Stimulated activated naive CD8-positive, alpha-beta T cell treated with anti-CD3 and anti-CD28 coated beads, Interleukin-15, Interleukin-2, amounts not matched to agents 100 ng/mL and 50 ng/mL, for 24 hours (primary cell): ENCODE data around the gene GRK5.
A peak's percentile ranks its signal among the peaks of the same experiment; 100 is the strongest.

Source experiments
- H3K27ac Mint-ChIP-seq: one replicate; pipeline ENCODE4 v1.8.0; 2021; ENCODE audit warnings: mild to moderate bottlenecking, mixed read lengths
- H3K27me3 Mint-ChIP-seq: one replicate; pipeline ENCODE4 v1.8.0; 2021; ENCODE audit warnings: mixed read lengths
- H3K36me3 Mint-ChIP-seq: one replicate; pipeline ENCODE4 v1.8.0; 2021; ENCODE audit warnings: low read depth, mixed read lengths
- H3K4me1 Mint-ChIP-seq: one replicate; pipeline ENCODE4 v1.8.0; 2021; ENCODE audit warnings: low read depth, mixed read lengths
- H3K4me3 Mint-ChIP-seq: one replicate; pipeline ENCODE4 v1.8.0; 2021; ENCODE audit warnings: mild to moderate bottlenecking, mixed read lengths
- H3K9me3 Mint-ChIP-seq: one replicate; pipeline ENCODE4 v1.8.0; 2021; ENCODE audit warnings: mixed read lengths

GRK5 gene

DNA sequence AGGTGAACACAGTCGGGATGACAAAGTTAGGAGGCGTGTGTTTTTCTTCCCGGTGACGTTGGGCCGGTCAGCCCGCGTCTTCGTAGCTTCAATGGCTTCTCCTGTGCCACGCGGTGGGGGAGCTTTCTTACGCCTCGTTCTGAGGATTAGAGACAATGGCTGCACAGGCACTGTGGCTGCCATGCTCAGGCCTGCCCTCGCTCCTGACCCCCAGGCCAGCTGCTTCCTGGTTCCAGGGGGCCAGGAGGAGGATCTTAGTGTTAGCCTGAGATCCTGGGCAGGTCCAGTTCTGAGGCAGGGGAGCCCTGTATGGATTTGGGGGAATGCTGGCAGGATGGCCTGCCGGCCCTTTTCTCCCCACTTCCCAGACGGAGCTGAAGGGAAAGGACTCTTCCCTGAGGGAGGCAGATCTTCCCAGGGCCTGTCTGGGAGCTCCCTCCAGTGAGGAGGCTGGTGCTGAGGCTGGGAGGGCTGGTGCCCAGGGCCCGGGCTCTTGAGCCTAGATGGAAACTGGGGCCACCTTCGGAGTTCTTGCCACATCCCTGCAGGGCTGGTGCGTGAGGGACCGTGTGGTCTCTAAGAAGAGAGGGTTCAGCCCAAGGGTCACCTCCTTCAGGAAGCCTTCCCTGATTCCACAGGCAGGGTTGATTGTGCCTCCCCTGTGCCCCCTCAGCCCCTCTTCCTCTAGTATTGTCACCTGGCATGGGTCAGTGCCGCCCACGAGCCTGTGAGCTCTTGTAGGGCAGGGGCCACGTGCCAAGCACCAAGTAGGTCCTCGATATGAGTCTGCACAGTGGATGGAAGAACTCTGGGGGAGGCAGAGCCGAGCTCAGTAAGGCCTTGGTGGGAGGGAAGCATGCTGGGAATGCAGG lies 101.4 kb downstream of the GRK5 start:
- Mint-ChIP-seq H3K4me1 (peaks cover 90% of the 10 kb centered on the region), H3K36me3 (peaks cover 6% of the 10 kb centered on the region), H3K27me3 (peaks cover 15% of the 10 kb centered on the region), H3K4me3 (no peak overlapping the region), H3K27ac (no peak overlapping the region), H3K9me3 (peaks cover 5% of the 10 kb centered on the region)

DNA sequence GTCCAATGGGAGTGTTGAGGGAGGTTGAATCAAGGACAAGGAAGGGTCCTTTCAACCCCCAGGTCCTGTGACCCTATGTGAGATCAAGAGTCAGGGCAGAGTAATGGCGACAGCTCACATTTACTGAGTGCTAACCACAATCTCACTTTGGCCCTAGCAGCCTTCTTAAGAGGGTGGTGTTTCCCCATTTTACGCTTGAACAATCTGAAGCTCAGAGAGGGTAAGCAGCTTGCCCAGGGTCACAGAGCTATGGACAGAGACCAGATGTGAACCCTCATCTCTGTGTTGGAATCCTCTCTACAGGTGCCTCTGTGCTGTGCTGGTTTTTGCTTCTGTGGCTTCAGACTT lies 102.0 kb downstream of the GRK5 start:
- H3K36me3 Mint-ChIP-seq: peaks cover 6% of the 10 kb centered on the region
- peaks cover 90% of the 10 kb centered on the region for H3K4me1 Mint-ChIP-seq
- peaks cover 15% of the 10 kb centered on the region for H3K27me3 Mint-ChIP-seq
- no peak overlapping the region for H3K27ac Mint-ChIP-seq
- peaks cover 5% of the 10 kb centered on the region for H3K9me3 Mint-ChIP-seq
- no peak overlapping the region for H3K4me3 Mint-ChIP-seq

DNA sequence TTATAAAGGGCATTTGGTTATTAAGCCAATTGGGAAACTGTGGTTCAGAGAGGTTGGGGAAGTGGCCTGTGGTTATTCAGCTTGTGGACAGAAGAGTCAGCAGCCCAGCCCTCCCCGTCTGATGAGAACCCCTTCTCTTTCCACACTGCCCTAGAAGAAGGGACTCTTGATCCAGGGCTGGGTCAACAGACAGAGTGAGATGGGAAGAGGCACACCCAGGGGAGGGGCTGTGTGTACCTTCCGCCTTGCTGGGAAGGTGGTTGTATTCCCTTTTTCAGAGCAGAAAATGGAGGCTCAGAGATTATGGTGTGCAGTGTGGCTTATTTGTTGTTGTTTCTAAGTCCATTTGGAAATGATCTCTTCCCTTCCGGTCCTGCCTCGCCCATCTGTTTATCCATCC lies 103.4 kb downstream of the GRK5 start:
- H3K4me1 Mint-ChIP-seq: peaks cover 90% of the 10 kb centered on the region
- no peak overlapping the region for H3K27ac Mint-ChIP-seq
- H3K4me3 Mint-ChIP-seq: no peak overlapping the region
- peaks cover 6% of the 10 kb centered on the region for H3K36me3 Mint-ChIP-seq
- H3K27me3 Mint-ChIP-seq: peaks cover 15% of the 10 kb centered on the region
- H3K9me3 Mint-ChIP-seq: peaks cover 5% of the 10 kb centered on the region

DNA sequence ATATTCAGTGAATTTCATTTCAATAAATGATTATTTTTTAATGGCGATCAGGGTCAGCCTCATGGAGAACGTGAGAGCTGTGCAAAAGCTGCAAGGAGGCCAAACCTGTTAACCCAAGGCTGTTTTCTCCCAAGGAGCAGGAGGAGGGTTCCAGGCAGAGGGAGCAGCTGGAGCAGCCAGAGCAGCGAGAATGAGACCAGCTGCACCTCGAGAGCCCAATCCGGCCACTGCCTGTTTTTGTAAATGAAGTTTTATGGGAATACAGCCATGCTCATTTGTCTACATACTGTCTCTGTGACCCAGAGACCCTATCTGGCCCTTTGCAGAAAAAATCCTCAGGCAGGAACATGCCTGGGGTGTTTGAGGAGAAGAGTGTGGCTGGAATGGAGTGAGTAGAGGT lies 104.9 kb downstream of the GRK5 start:
- peaks cover 15% of the 10 kb centered on the region for H3K27me3 Mint-ChIP-seq
- peaks cover 5% of the 10 kb centered on the region for H3K9me3 Mint-ChIP-seq
- peak overlapping the region; percentile 45 for H3K4me3 Mint-ChIP-seq
- peak overlapping the region; percentile 89 for H3K27ac Mint-ChIP-seq
- peaks cover 90% of the 10 kb centered on the region for H3K4me1 Mint-ChIP-seq
- H3K36me3 Mint-ChIP-seq: peaks cover 6% of the 10 kb centered on the region

DNA sequence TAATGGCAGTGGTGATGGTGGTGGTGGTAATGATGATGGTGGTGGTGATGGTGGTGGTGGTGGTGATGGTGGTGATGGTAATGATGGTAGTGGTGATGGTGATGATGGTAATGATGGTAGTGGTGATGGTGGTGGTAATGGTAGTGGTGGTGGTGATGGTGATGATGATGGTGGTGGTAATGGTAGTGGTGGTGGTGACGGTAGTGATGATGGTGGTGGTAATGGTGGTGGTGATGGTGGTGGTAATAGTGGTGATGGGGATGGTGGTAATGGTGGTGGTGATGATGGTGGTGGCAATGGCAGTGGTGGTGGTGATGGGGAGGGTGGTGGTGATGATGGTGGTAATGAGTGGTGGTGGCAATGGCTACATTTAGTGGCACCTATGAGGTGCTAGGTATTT lies 105.7 kb downstream of the GRK5 start:
- H3K4me3 Mint-ChIP-seq: peak overlapping the region; percentile 74
- peaks cover 6% of the 10 kb centered on the region for H3K36me3 Mint-ChIP-seq
- peak overlapping the region; percentile 89 for H3K27ac Mint-ChIP-seq
- H3K27me3 Mint-ChIP-seq: peaks cover 15% of the 10 kb centered on the region
- H3K9me3 Mint-ChIP-seq: peaks cover 5% of the 10 kb centered on the region
- H3K4me1 Mint-ChIP-seq: peaks cover 90% of the 10 kb centered on the region

DNA sequence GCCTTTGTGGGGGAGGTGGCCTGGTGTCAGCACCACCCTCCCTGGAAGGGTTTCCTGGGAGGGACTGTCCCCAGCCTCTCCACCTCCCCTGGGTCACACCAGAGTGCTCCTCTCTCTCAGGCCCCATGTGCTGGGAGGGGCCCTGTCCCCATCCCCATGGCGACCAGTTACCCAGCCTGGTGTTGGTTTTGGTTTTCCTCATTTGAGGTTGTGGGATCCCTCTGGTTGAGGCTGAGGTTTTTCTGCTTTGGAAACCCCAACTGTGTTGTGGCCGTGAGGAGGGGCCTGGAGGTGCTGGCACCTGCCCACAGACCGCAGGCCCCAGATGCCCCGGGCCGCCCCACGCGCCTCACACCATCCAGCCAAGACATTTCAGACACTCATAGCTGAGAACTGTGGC lies 106.3 kb downstream of the GRK5 start:
- peak overlapping the region; percentile 89 for H3K27ac Mint-ChIP-seq
- peaks cover 5% of the 10 kb centered on the region for H3K9me3 Mint-ChIP-seq
- H3K4me1 Mint-ChIP-seq: peaks cover 88% of the 10 kb centered on the region
- peak overlapping the region; percentile 74 for H3K4me3 Mint-ChIP-seq
- H3K27me3 Mint-ChIP-seq: peaks cover 16% of the 10 kb centered on the region
- peaks cover 6% of the 10 kb centered on the region for H3K36me3 Mint-ChIP-seq

DNA sequence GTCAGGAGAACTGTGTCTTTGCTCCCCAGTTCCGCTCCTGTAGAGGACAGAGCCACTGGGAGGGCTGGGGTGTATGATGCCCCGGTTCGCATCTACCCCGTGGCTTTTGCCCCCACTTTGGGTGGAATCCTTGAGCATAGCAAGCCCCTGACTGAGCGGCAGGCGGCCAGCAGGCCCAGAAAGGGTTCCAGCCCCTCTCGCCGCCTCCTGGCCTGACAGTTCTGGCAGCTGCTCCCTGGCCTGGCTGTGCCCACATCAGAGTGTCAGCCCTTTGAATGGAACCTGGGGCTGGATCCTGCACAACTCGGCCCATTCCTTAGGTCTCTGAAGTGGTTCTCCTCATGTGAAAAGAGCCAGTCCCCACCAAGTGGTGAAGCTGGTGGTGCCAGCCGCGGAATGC lies 106.7 kb downstream of the GRK5 start:
- H3K9me3 Mint-ChIP-seq: peaks cover 5% of the 10 kb centered on the region
- H3K36me3 Mint-ChIP-seq: peaks cover 6% of the 10 kb centered on the region
- peaks cover 86% of the 10 kb centered on the region for H3K4me1 Mint-ChIP-seq
- peak overlapping the region; percentile 89 for H3K27ac Mint-ChIP-seq
- peaks cover 18% of the 10 kb centered on the region for H3K27me3 Mint-ChIP-seq
- no peak overlapping the region for H3K4me3 Mint-ChIP-seq

DNA sequence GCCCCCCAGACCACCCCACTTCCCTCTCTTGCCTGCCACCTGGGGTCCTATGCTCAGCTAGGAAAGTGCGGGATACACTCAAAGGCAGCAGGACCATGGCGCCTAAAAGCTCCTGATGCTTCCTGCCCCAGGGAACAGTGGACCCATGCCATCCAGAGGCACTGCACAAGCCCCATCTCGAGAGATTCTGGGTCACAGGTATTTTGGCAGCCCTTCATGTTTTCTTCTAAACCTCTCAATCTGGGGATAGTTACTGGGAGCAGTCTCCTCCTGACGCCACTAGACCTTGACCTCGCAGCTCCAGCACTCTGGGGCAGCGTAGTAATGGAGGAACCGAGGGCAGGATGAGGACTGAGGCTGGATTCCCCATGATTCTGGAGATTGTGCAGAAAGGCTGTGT lies 107.1 kb downstream of the GRK5 start:
- H3K27ac Mint-ChIP-seq: peak overlapping the region; percentile 89

DNA sequence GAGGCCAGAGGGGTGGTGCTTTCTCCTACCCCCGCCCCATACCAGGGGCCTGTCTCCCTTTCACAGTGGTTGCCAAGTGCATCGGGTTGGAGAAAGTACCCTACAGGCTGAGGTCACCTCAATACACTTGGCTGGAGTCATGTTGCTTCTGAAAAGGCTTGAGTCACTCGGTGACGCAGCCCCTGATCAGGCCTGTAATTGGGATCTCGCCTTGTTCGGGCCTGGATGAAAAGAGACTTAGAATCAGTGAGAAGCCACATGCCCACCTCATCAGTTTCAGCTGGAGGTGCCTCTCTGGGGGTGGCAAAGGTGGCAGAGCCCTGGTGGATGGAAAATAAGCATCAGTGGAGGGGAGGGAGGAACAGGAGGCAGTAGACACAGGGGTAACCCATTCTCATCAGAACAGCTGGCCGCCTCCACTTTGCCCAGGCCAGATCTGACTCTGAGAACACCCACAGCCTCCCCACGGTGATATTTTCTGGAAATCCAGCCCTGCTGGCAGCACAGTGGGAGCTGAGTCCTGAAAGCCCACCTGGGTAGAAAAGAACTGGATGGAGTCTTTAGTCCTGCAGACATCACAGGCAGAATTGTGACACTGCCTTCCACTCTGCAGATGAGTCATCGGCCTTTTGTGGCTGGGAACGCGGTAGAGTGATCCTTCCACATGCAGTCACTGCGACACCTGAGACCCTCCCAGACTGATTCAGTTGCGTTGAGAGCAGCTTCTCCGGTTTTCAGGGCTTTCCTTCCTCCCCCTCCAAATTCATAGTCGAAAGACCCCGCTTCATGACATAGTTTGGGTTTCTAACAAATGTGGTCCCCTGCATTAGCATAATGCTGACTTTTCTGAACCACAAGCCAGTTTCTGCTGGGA lies 108.0 kb downstream of the GRK5 start:
- Mint-ChIP-seq H3K4me1 (peaks cover 77% of the 10 kb centered on the region), H3K4me3 (peak overlapping the region; percentile 65), H3K9me3 (peaks cover 5% of the 10 kb centered on the region), H3K27me3 (peaks cover 18% of the 10 kb centered on the region), H3K27ac (peak overlapping the region; percentile 96), H3K36me3 (peaks cover 6% of the 10 kb centered on the region)

More for the DNA sequence above, 107.1 kb downstream of the GRK5 start:
- peaks cover 6% of the 10 kb centered on the region for H3K36me3 Mint-ChIP-seq
- H3K9me3 Mint-ChIP-seq: peaks cover 5% of the 10 kb centered on the region
- H3K4me1 Mint-ChIP-seq: peaks cover 82% of the 10 kb centered on the region
- peaks cover 18% of the 10 kb centered on the region for H3K27me3 Mint-ChIP-seq
- peak overlapping the region; percentile 65 for H3K4me3 Mint-ChIP-seq

DNA sequence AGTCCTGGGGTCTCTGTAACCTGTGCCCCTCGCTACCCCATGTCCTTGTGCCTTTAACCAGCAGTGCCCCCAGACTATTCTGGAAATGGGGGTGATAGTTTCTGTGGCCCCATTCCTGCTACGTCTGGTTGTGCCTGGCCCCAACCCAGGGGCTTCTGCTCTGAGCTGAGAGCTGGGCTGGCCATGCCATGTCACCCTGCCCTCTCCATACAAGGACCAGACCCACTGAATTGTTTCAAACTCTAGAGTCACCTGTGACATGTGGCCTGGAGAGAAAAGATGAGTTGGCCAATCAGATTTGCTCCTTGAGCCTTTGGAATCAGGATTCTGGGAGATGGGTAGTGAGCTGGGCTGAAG lies 108.6 kb downstream of the GRK5 start:
- H3K27me3 Mint-ChIP-seq: peaks cover 12% of the 10 kb centered on the region
- peaks cover 77% of the 10 kb centered on the region for H3K4me1 Mint-ChIP-seq
- peak overlapping the region; percentile 96 for H3K27ac Mint-ChIP-seq
- peaks cover 6% of the 10 kb centered on the region for H3K36me3 Mint-ChIP-seq
- H3K9me3 Mint-ChIP-seq: peaks cover 5% of the 10 kb centered on the region
- peak overlapping the region; percentile 65 for H3K4me3 Mint-ChIP-seq

DNA sequence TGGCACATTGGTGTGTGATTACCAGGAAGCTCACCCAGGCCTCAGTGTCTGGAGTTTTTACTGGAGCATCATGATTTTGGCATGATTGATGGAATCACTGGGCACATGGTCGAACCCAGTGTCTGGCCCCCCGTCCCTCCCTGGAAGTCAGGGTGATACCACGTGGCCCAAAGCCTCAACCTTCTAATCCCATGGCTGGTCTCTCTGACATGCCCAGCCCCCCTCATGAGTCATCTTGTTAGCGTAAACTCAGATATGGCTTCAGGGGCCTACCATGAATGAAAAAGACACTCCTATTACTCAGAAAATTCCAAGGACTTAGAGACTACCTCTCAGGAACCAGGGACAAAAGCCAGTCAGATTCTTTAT lies 109.3 kb downstream of the GRK5 start:
- H3K9me3 Mint-ChIP-seq: peaks cover 5% of the 10 kb centered on the region
- H3K4me1 Mint-ChIP-seq: peaks cover 81% of the 10 kb centered on the region
- peaks cover 6% of the 10 kb centered on the region for H3K36me3 Mint-ChIP-seq
- peak overlapping the region; percentile 67 for H3K27ac Mint-ChIP-seq
- peak overlapping the region; percentile 37 for H3K4me3 Mint-ChIP-seq
- H3K27me3 Mint-ChIP-seq: peaks cover 9% of the 10 kb centered on the region

DNA sequence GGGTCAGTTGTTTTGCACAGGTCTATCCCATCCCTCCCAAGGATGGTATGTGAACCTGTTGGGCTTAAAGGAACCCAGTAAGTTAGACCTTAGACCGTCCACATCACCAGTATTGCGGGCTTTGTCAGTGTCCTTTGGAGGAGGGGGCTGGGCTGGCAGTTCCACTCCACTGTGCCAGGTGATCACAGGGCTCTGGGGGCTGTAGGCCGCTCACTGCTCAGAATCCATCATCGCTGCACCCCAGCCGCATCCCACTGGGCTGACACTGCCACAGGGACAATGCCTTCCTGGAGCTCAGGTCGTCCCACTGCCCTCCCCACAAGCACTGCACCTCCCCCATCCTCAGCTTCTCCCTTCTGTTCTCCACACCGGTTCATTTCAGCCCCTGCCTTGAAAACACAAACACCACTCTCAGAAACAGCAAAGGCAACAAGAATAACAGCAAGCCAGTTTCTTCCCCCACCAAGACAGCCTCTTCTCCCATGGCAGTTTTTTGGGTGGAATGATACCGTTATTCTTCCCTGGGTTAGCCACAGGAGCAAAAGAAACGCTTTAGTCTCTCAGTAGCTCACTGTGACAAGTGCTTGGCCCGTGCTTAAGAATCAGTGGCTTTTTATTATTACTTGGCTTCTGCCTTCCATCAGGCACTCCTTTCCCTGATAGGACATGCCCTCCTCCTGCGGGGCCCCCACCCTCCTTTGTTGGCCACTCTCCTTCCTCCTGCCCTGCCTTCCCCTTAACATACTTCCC lies 111.2 kb downstream of the GRK5 start:
- H3K4me1 Mint-ChIP-seq: peaks cover 69% of the 10 kb centered on the region
- H3K27ac Mint-ChIP-seq: no peak overlapping the region
- no peaks in the 10 kb centered on the region for H3K36me3 Mint-ChIP-seq
- no peaks in the 10 kb centered on the region for H3K9me3 Mint-ChIP-seq
- peaks cover 3% of the 10 kb centered on the region for H3K27me3 Mint-ChIP-seq
- no peak overlapping the region for H3K4me3 Mint-ChIP-seq

DNA sequence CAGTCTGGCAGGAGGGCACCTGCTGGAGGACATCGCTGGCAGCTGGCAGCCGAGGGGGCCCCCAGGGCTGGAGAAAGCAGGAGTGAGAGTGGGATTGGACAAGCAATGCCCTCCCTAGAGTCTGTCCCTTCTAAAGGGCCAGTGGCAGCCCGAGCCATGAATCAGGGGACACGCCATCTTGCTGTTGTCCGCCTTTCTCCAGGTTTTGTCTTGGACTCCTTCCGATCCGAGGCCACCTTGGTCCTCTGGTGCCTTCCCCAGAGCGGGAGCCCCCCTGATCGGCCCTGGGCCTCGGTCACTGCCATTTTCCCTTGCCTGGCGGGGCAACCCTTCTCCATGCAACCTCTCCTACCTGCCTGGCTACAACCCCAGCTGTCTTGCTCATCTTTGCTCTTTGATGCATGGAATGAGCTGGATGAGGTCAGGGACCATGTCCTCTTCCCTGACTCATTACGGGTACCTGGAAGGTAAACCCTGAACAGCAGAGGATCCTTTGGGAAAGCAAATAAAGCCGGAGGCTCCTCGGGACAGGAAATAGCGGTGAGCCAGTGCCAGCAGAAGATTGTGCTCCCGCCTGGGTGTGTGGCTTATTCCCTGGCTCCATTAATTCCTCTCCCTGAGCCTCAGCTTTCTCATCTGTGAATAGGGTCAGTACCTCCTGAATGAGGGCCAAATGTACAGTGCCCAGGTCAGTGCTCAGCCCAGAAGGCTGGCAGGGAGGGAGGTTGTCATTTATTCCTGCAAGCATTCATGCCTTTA lies 112.0 kb downstream of the GRK5 start:
- no peaks in the 10 kb centered on the region for H3K9me3 Mint-ChIP-seq
- no peak overlapping the region for H3K4me3 Mint-ChIP-seq
- H3K4me1 Mint-ChIP-seq: peaks cover 61% of the 10 kb centered on the region
- no peaks in the 10 kb centered on the region for H3K36me3 Mint-ChIP-seq
- no peak overlapping the region for H3K27ac Mint-ChIP-seq
- peaks cover 3% of the 10 kb centered on the region for H3K27me3 Mint-ChIP-seq

DNA sequence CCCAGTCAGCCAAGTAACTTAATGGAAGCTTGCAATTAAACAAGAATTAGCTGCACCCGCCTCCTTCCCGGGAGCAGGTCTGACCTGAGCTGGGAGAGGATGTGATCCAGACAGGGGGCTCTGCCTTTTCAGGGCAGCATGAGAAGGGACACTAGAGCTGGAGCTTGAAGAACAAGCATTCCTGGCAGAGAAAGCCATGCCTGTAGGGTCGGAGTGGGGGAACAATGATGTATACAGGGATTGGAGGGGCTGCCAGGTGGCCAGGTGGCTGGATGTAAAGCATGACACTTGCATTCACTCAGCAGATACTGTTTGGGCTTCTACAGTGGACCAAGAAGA lies 112.5 kb downstream of the GRK5 start:
- H3K27me3 Mint-ChIP-seq: peaks cover 3% of the 10 kb centered on the region
- H3K36me3 Mint-ChIP-seq: no peaks in the 10 kb centered on the region
- peaks cover 56% of the 10 kb centered on the region for H3K4me1 Mint-ChIP-seq

More for the DNA sequence above, 112.5 kb downstream of the GRK5 start:
- Mint-ChIP-seq H3K4me3 (no peak overlapping the region), H3K9me3 (no peaks in the 10 kb centered on the region), H3K27ac (no peak overlapping the region)
